Gastrocnemius medialis (tissue), 4 donors: ENCODE measurements around the gene PAK1. TPM values are rescaled to one million over a fixed set of nuclear protein-coding genes. Genes with fewer than 3 reads are reported as not detected.

Experiments used
- ATAC-seq, 2 donors: fragments of 150-250 bp; one replicate each; pipeline ENCODE4 v1.9.1; 2016
- DNase-seq, 2 donors: peaks; one replicate each; pipeline ENCODE4 v3.0.0-alpha.2; 2019
- H3K27ac ChIP-seq, 4 donors: fragments of 200-600 bp; sonication (generic); 1 replicate in 1 of 4; 2 replicates in 3 of 4; pipeline ENCODE4 v1.5.1; 2016 to 2018; ENCODE audit warnings: mild to moderate bottlenecking in 2 of 4, moderate library complexity in 1 of 4
- H3K27me3 ChIP-seq, 3 donors: fragments of 200-600 bp; sonication (generic) in 2 of 3; 1 replicate in 1 of 3; 2 replicates in 2 of 3; pipeline versions ENCODE4 v1.5.1 to v1.6.0; 2016 to 2019; ENCODE audit warnings: mild to moderate bottlenecking in 1 of 3, moderate library complexity in 1 of 3
- H3K36me3 ChIP-seq, 2 donors: fragments of 200-600 bp; sonication (generic) in 1 of 2; one replicate each; pipeline ENCODE4 v1.5.1; 2017 to 2018
- H3K4me1 ChIP-seq, 2 donors: fragments of 200-600 bp; sonication (generic) in 1 of 2; one replicate each; pipeline ENCODE4 v1.5.1; 2016 to 2017; ENCODE audit warnings: mild to moderate bottlenecking in 2 of 2
- H3K4me3 ChIP-seq, 4 donors: fragments of 200-600 bp; sonication (generic) in 3 of 4; 1 replicate in 1 of 4; 2 replicates in 3 of 4; pipeline ENCODE4 v1.5.1; 2016 to 2019; ENCODE audit warnings: mild to moderate bottlenecking in 2 of 4
- H3K9me3 ChIP-seq, 3 donors: fragments of 200-600 bp; sonication (generic) in 2 of 3; 1 replicate in 1 of 3; 2 replicates in 2 of 3; pipeline ENCODE4 v1.5.1; 2016 to 2019
- POLR2A ChIP-seq, 2 donors: fragments of 450-650 bp; IDR thresholded peaks; one replicate each; pipeline ENCODE4 v1.6.1; 2017; ENCODE audit warnings: antibody characterized with exemption in 2 of 2, mild to moderate bottlenecking in 2 of 2, moderate library complexity in 2 of 2
- in situ Hi-C, 4 donors: fragments of 200-750 bp; cut with MboI; loops; one replicate each; pipeline versions ENCODE4 v1.15.0 to v1.8.0; 2017; ENCODE audit warnings: low sequenced_read_pairs in 4 of 4
- intact Hi-C: fragments of 100-400 bp; cut with DNase I; formaldehyde crosslinking; loops from one replicate; pipeline ENCODE4 v1.15.1; 2023; ENCODE audit warnings: low total_unique reads
- total RNA-seq, 4 donors: library from RNA; depleted of rRNA; stranded (reverse); fragments of >200 nt; gene quantifications; one replicate each; pipeline versions ENCODE4 v1.1.0 to v1.2.3, GENCODE V29; 2016
- TF ChIP-seq, protein P1 (sequence below), 5 experiments: fragments of 450-650 bp in 3 of 5; fragments of 200-600 bp in 2 of 5; sonication (generic) in 2 of 5; IDR thresholded peaks in 4 of 5; conservative IDR thresholded peaks in 1 of 5; 1 replicate in 4 of 5; 2 replicates in 1 of 5; pipeline ENCODE4 v1.5.1; 2016 to 2019; ENCODE audit warnings: antibody characterized with exemption in 5 of 5, mild to moderate bottlenecking in 3 of 5, moderate library complexity in 3 of 5

Gene PAK1
- total RNA-seq, 4 donors from 2014 or later: 22.3 to 34.4 (median 27.9) TPM

DNA sequence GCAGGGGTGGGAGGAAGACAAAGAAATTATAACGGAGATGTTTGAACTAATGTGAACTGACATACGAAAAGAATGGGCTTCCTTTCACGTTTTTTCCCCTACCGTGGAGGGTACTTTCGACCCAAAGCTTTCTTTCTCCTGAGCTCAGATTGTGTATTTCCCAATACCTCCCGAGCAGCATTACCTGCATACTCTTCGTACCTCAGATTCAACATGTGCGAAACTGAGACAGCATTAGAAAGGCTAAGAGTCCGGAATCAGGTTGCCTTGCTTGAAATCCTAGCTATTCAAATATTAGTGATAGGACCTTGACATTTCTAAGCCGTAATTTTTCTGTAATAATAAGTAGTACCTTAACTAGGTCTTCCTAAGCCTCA is 778 bp upstream of the PAK1 start:
- Histone ChIP-seq H3K36me3 (no peaks in the 10 kb centered on the region), H3K27ac (peak overlapping the region; percentile 79 to 92 (median 88)), H3K27me3 (no peaks in the 10 kb centered on the region), H3K9me3 (no peaks in the 10 kb centered on the region), H3K4me1 (peaks cover 0 to 8% of the 10 kb centered on the region in 2 donors), H3K4me3 (peak overlapping the region; percentile 85 to 97 (median 88))
- in situ Hi-C loops (no loop called here), intact Hi-C loops (loop anchor here (2.0 to 10.0 kb wide), 2 partner anchors 68 to 350 kb away; partner anchors contain the start of gene MYO7A)
- DNase-seq (no peak), ATAC-seq (peak in 1 of 2 donors; percentile 4)
- no peak for TF ChIP-seq POLR2A (IDR thresholded peaks at IDR 0.05)
- TF ChIP-seq, protein P1, sequence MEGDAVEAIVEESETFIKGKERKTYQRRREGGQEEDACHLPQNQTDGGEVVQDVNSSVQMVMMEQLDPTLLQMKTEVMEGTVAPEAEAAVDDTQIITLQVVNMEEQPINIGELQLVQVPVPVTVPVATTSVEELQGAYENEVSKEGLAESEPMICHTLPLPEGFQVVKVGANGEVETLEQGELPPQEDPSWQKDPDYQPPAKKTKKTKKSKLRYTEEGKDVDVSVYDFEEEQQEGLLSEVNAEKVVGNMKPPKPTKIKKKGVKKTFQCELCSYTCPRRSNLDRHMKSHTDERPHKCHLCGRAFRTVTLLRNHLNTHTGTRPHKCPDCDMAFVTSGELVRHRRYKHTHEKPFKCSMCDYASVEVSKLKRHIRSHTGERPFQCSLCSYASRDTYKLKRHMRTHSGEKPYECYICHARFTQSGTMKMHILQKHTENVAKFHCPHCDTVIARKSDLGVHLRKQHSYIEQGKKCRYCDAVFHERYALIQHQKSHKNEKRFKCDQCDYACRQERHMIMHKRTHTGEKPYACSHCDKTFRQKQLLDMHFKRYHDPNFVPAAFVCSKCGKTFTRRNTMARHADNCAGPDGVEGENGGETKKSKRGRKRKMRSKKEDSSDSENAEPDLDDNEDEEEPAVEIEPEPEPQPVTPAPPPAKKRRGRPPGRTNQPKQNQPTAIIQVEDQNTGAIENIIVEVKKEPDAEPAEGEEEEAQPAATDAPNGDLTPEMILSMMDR (IDR thresholded peaks at IDR 0.05 in 4 of 5, conservative IDR thresholded peaks at IDR 0.05 in 1 of 5): no peak

DNA sequence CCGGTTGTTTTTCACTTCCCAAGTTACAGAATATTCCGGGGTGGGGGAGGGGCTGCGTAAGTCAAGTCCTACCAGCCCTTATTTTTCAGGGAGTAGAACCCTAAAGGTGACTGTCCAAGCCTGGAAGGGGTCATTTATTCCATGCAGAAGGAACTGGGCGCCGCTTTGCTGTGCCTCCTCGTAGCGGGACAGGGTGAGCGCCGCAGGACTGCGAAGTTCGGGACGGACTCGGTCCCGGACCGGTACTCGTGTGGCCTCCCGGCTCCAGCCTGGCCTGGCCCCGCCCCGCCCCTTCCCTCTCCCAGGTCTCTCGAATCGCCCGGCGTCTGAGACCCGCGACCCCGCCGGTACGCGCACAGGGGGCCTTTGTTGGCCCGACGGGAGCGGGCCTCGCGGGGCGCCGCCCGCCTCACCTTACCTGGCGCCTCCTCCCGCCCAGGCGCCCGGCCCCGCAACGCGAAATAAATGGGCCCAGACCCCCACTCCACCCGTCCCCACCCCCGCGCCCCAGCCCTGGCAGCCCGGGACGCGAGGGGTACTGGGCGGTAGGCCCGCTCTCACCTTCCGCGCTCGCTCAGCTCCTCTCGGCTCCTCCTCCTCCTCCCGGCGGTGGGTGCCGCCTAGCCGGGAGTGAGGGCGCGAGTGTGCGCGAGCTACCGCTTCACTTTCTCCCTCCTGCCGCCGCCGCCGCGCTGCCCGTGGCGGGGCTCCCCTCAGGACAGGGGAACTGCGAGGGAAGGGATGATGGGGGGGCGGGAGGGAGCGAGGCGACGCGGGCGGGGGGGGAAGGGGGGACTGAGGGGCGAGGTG is 698 bp downstream of the PAK1 start:
- Histone ChIP-seq H3K27me3 (no peaks in the 10 kb centered on the region), H3K27ac (peak overlapping the region; percentile 79 to 92 (median 88)), H3K4me3 (peak overlapping the region; percentile 85 to 97 (median 88)), H3K9me3 (no peaks in the 10 kb centered on the region), H3K4me1 (peaks cover 0 to 21% of the 10 kb centered on the region in 2 donors), H3K36me3 (no peaks in the 10 kb centered on the region)
- intact Hi-C loops: loop anchor here (10.0 kb wide), 1 partner anchor 348 kb away; the partner anchor contains the start of gene MYO7A
- ATAC-seq: peak; percentile 50 to 64
- TF ChIP-seq, protein P1 (IDR thresholded peaks at IDR 0.05 in 4 of 5, conservative IDR thresholded peaks at IDR 0.05 in 1 of 5): no peak
- TF ChIP-seq POLR2A (IDR thresholded peaks at IDR 0.05): no peak
- peak; percentile 8 to 27 for DNase-seq
- in situ Hi-C loops: no loop called here

DNA sequence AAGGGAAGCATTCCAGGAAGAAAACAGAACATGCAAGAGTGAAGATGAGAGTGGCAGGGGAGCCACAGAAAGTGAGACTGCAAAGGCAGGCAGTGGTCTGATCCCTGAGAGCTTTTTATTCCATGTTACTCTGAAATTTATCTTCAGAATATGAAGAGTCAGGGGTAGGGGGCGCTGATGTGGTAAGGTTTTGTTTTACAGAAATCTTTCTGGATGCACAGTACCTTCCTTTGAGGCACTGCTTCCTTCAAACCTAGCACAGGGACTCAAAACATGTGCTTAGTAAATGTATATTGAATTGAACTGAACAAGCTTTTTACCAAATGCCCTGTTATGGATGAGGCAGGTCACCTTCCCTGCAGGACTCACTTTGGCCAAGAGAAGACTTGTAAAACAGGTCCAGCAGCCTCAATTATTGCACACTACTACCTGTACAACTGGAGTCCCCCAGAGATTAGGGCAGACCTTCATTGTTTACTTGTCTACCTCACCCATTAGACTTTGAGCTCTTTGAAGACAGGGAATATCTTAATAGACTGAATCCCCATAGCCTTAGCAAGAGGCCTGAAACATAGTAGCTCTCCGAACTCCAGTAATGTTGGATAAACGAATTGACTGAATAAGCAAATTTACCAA is 2.2 kb downstream of the PAK1 start:
- in situ Hi-C loops: no loop called here
- ATAC-seq: no peak
- Histone ChIP-seq H3K9me3 (no peaks in the 10 kb centered on the region), H3K27me3 (no peaks in the 10 kb centered on the region), H3K36me3 (no peaks in the 10 kb centered on the region), H3K4me3 (no peak overlapping the region), H3K4me1 (peaks cover 0 to 37% of the 10 kb centered on the region in 2 donors), H3K27ac (peak overlapping the region; percentile 79 to 92 (median 88))
- intact Hi-C loops: loop anchor here (10.0 kb wide), 1 partner anchor 347 kb away; the partner anchor contains the start of gene MYO7A
- TF ChIP-seq POLR2A (IDR thresholded peaks at IDR 0.05): no peak
- TF ChIP-seq, protein P1 (IDR thresholded peaks at IDR 0.05 in 4 of 5, conservative IDR thresholded peaks at IDR 0.05 in 1 of 5): no peak
- DNase-seq: no peak

DNA sequence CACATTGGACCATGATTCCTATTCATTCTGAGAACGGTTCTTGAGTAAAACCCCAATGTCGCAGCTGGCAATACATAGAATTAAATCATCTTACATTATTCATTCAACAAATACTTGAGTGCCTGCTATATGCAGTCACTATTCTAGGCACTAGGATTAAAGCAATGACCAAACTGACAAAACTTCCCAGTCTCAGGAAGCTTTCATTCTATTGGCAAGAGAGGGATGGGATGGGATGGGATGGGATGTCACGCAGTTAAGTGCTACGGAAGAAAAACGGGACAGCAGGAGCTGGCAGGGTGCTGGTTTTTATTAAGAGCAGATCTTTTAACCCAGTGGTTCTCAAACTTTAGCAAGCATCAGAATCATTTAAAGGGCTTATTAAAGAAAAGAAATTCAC is 2.9 kb downstream of the PAK1 start:
- TF ChIP-seq, protein P1 (IDR thresholded peaks at IDR 0.05 in 4 of 5, conservative IDR thresholded peaks at IDR 0.05 in 1 of 5): no peak
- no peak for TF ChIP-seq POLR2A (IDR thresholded peaks at IDR 0.05)
- DNase-seq (no peak), ATAC-seq (no peak)
- H3K4me3 ChIP-seq: no peak overlapping the region
- peak overlapping the region in 1 of 4 donors; percentile 88 for H3K27ac ChIP-seq
- no peaks in the 10 kb centered on the region for H3K27me3 ChIP-seq
- intact Hi-C loops: loop anchor here (10.0 kb wide), 1 partner anchor 346 kb away; the partner anchor contains the start of gene MYO7A
- H3K36me3 ChIP-seq: no peaks in the 10 kb centered on the region
- no peaks in the 10 kb centered on the region for H3K9me3 ChIP-seq
- H3K4me1 ChIP-seq: peaks cover 0 to 37% of the 10 kb centered on the region in 2 donors
- in situ Hi-C loops: no loop called here
